ENCODE measurements around the gene ANKRD1.
"Not testable (repeated sequence)": the region's sequence is repeated elsewhere in the genome, so short reads cannot be mapped to it uniquely, and the experiment has no call there.

ANKRD1 gene

GRCh38 chr10:90958781-90959180, 37.9 kb upstream of the ANKRD1 start:
- Histone ChIP-seq H4K5ac (ENCODE audit: low read length) (no peak overlapping the region), H2BK15ac (replicated peaks; ENCODE audit: low read depth) (no peak overlapping the region), H3K27ac (ENCODE audit: low read depth, low read length) (no peak overlapping the region), H3K36me3 (ENCODE audit: control insufficient read depth, insufficient read depth, low read length) (no peaks in the 10 kb centered on the region), H3K56ac (ENCODE audit: low read length) (no peak overlapping the region), H3K9ac (ENCODE audit: low read length) (no peak overlapping the region), H2AK5ac (ENCODE audit: low read length) (no peak overlapping the region), H3K23ac (ENCODE audit: low read length) (no peak overlapping the region), H3K79me1 (ENCODE audit: low read length) (no peaks in the 10 kb centered on the region), H3K18ac (ENCODE audit: low read length) (no peak overlapping the region), H3K4me1 (ENCODE audit: control insufficient read depth, low read depth, low read length) (no peaks in the 10 kb centered on the region), H3K4me3 (ENCODE audit: low read length) (no peak overlapping the region), H2BK120ac (ENCODE audit: low read depth, low read length) (no peak overlapping the region), H2BK5ac (ENCODE audit: low read length) (no peak overlapping the region), H3K27me3 (ENCODE audit: insufficient read depth, low read length, poor library complexity) (no peaks in the 10 kb centered on the region), H3K79me2 (ENCODE audit: control insufficient read depth, insufficient read depth, low read length) (no peaks in the 10 kb centered on the region), H4K8ac (ENCODE audit: low read depth, low read length) (no peak overlapping the region), H3K4me2 (ENCODE audit: low read length) (no peak overlapping the region), H3K4ac (ENCODE audit: low read depth, low read length) (no peak overlapping the region)
- WGBS (ENCODE audit: extremely low coverage, insufficient coverage, low lambda C conversion rate): no CpG with 5 or more reads among the region's 6 CpGs
- no peak for DNase-seq

GRCh38 chr10:90947030-90947960, 26.4 kb upstream of the ANKRD1 start:
- Histone ChIP-seq H3K27ac (ENCODE audit: low read depth, low read length) (no peak overlapping the region), H2BK5ac (ENCODE audit: low read length) (no peak overlapping the region), H3K27me3 (ENCODE audit: insufficient read depth, low read length, poor library complexity) (no peaks in the 10 kb centered on the region), H4K5ac (ENCODE audit: low read length) (no peak overlapping the region), H3K9ac (ENCODE audit: low read length) (no peak overlapping the region), H3K79me1 (ENCODE audit: low read length) (no peaks in the 10 kb centered on the region), H3K4me3 (ENCODE audit: low read length) (no peak overlapping the region), H3K56ac (ENCODE audit: low read length) (no peak overlapping the region), H2AK5ac (ENCODE audit: low read length) (no peak overlapping the region), H3K4me1 (ENCODE audit: control insufficient read depth, low read depth, low read length) (no peaks in the 10 kb centered on the region), H3K36me3 (ENCODE audit: control insufficient read depth, insufficient read depth, low read length) (no peaks in the 10 kb centered on the region), H3K4me2 (ENCODE audit: low read length) (no peak overlapping the region), H3K18ac (ENCODE audit: low read length) (no peak overlapping the region), H3K4ac (ENCODE audit: low read depth, low read length) (no peak overlapping the region), H4K8ac (ENCODE audit: low read depth, low read length) (no peak overlapping the region), H2BK15ac (replicated peaks; ENCODE audit: low read depth) (no peak overlapping the region), H3K79me2 (ENCODE audit: control insufficient read depth, insufficient read depth, low read length) (no peaks in the 10 kb centered on the region), H2BK120ac (ENCODE audit: low read depth, low read length) (no peak overlapping the region), H3K23ac (ENCODE audit: low read length) (no peak overlapping the region)
- no CpG with 5 or more reads among the region's 5 CpGs for WGBS (ENCODE audit: extremely low coverage, insufficient coverage, low lambda C conversion rate)
- DNase-seq: no peak

GRCh38 chr10:90945491-90946070, 24.7 kb upstream of the ANKRD1 start:
- no peak overlapping the region for H3K56ac ChIP-seq (ENCODE audit: low read length)
- H3K36me3 ChIP-seq (ENCODE audit: control insufficient read depth, insufficient read depth, low read length): no peaks in the 10 kb centered on the region
- WGBS (ENCODE audit: extremely low coverage, insufficient coverage, low lambda C conversion rate): no CpG with 5 or more reads among the region's 4 CpGs
- no peak overlapping the region for H2BK120ac ChIP-seq (ENCODE audit: low read depth, low read length)
- no peaks in the 10 kb centered on the region for H3K27me3 ChIP-seq (ENCODE audit: insufficient read depth, low read length, poor library complexity)
- H3K79me1 ChIP-seq (ENCODE audit: low read length): no peaks in the 10 kb centered on the region
- DNase-seq: no peak
- no peak overlapping the region for H3K27ac ChIP-seq (ENCODE audit: low read depth, low read length)
- H3K4ac ChIP-seq (ENCODE audit: low read depth, low read length): no peak overlapping the region
- H2AK5ac ChIP-seq (ENCODE audit: low read length): no peak overlapping the region
- no peaks in the 10 kb centered on the region for H3K79me2 ChIP-seq (ENCODE audit: control insufficient read depth, insufficient read depth, low read length)
- H3K18ac ChIP-seq (ENCODE audit: low read length): no peak overlapping the region
- no peak overlapping the region for H3K4me2 ChIP-seq (ENCODE audit: low read length)
- no peak overlapping the region for H4K8ac ChIP-seq (ENCODE audit: low read depth, low read length)
- H3K4me1 ChIP-seq (ENCODE audit: control insufficient read depth, low read depth, low read length): no peaks in the 10 kb centered on the region
- no peak overlapping the region for H2BK5ac ChIP-seq (ENCODE audit: low read length)
- no peak overlapping the region for H2BK15ac ChIP-seq (replicated peaks; ENCODE audit: low read depth)
- H4K5ac ChIP-seq (ENCODE audit: low read length): no peak overlapping the region
- no peak overlapping the region for H3K4me3 ChIP-seq (ENCODE audit: low read length)
- H3K23ac ChIP-seq (ENCODE audit: low read length): no peak overlapping the region
- H3K9ac ChIP-seq (ENCODE audit: low read length): no peak overlapping the region

- H3K23ac ChIP-seq (ENCODE audit: low read length): no peak overlapping the region
- no peak overlapping the region for H3K27ac ChIP-seq (ENCODE audit: low read depth, low read length)
- no CpG with 5 or more reads among the region's 1 CpG for WGBS (ENCODE audit: extremely low coverage, insufficient coverage, low lambda C conversion rate)
- no peak overlapping the region for H3K4me2 ChIP-seq (ENCODE audit: low read length)
- no peaks in the 10 kb centered on the region for H3K79me1 ChIP-seq (ENCODE audit: low read length)
- H3K4me3 ChIP-seq (ENCODE audit: low read length): no peak overlapping the region
- no peak overlapping the region for H2BK120ac ChIP-seq (ENCODE audit: low read depth, low read length)
- H3K18ac ChIP-seq (ENCODE audit: low read length): no peak overlapping the region
- H3K9ac ChIP-seq (ENCODE audit: low read length): no peak overlapping the region
- H3K36me3 ChIP-seq (ENCODE audit: control insufficient read depth, insufficient read depth, low read length): no peaks in the 10 kb centered on the region
- no peak overlapping the region for H3K4ac ChIP-seq (ENCODE audit: low read depth, low read length)
- H4K8ac ChIP-seq (ENCODE audit: low read depth, low read length): no peak overlapping the region
- H2BK5ac ChIP-seq (ENCODE audit: low read length): no peak overlapping the region
- no peak overlapping the region for H2BK15ac ChIP-seq (replicated peaks; ENCODE audit: low read depth)
- no peaks in the 10 kb centered on the region for H3K4me1 ChIP-seq (ENCODE audit: control insufficient read depth, low read depth, low read length)
- no peak overlapping the region for H4K5ac ChIP-seq (ENCODE audit: low read length)
- no peak overlapping the region for H3K56ac ChIP-seq (ENCODE audit: low read length)
- no peak overlapping the region for H2AK5ac ChIP-seq (ENCODE audit: low read length)
- H3K79me2 ChIP-seq (ENCODE audit: control insufficient read depth, insufficient read depth, low read length): no peaks in the 10 kb centered on the region
- no peak for DNase-seq
- H3K27me3 ChIP-seq (ENCODE audit: insufficient read depth, low read length, poor library complexity): no peaks in the 10 kb centered on the region
Measured at GRCh38 chr10:90944749-90945148, 23.9 kb upstream of the ANKRD1 start.

GRCh38 chr10:90942980-90943379, 22.1 kb upstream of the ANKRD1 start:
- no CpG with 5 or more reads among the region's 3 CpGs for WGBS (ENCODE audit: extremely low coverage, insufficient coverage, low lambda C conversion rate)
- not testable (repeated sequence) for H3K27ac ChIP-seq (ENCODE audit: low read depth, low read length); H2BK120ac ChIP-seq (ENCODE audit: low read depth, low read length); H3K18ac ChIP-seq (ENCODE audit: low read length); H3K27me3 ChIP-seq (ENCODE audit: insufficient read depth, low read length, poor library complexity); H2AK5ac ChIP-seq (ENCODE audit: low read length); H3K4ac ChIP-seq (ENCODE audit: low read depth, low read length); H3K79me2 ChIP-seq (ENCODE audit: control insufficient read depth, insufficient read depth, low read length); H4K8ac ChIP-seq (ENCODE audit: low read depth, low read length); H3K4me1 ChIP-seq (ENCODE audit: control insufficient read depth, low read depth, low read length); H2BK5ac ChIP-seq (ENCODE audit: low read length); H3K9ac ChIP-seq (ENCODE audit: low read length); H4K5ac ChIP-seq (ENCODE audit: low read length); H3K4me2 ChIP-seq (ENCODE audit: low read length); H2BK15ac ChIP-seq (replicated peaks; ENCODE audit: low read depth); H3K79me1 ChIP-seq (ENCODE audit: low read length); H3K23ac ChIP-seq (ENCODE audit: low read length); DNase-seq; H3K56ac ChIP-seq (ENCODE audit: low read length); H3K36me3 ChIP-seq (ENCODE audit: control insufficient read depth, insufficient read depth, low read length); H3K4me3 ChIP-seq (ENCODE audit: low read length)
